SH-SY5Y (cell line): ENCODE measurements around the gene CETP.

Experiments used
- GATA2 ChIP-seq: IDR thresholded peaks from 2 replicates; pipeline ENCODE4 v1.6.1; 2011; ENCODE audit warnings: mild to moderate bottlenecking, low read depth, low read length
- GATA3 ChIP-seq: IDR thresholded peaks from 2 replicates; pipeline ENCODE4 v1.6.1; 2011; ENCODE audit warnings: low read depth, mild to moderate bottlenecking, low read length, moderate library complexity

The CETP gene

GRCh38 chr16:56944954-56945839 lies 16.6 kb upstream of the CETP start:
- TF ChIP-seq GATA3 (no peak), GATA2 (no peak)

DNA sequence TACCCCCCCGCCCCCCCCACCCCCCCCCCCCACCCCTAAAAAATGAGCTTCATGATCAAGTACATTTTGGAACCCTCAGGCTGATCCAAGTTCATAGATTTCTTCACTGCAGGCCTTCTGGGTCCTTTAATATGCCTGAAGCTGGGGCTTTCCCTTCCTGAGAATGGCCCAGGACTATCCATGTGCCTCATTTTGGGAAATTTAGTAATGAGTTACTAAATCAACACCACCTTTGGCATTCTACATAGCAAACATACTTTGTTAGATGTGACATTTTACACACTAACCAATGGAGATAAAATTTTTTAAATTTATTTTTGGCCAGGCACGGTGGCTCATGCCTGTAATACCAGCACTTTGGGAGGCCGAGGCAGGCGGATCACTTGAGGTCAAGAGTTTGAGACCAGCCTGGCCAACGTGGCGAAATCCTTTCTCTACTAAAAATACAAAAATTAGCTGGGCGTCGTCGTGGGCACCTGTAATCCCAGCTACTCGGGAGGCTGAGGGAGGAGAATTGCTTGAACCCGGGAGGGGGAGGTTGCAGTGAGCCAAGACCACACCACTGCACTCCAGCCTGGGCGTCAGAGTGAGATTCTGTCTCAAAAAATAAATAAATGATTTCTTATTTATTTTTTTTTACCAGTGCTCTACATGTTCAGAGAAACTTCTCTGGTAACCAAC lies 15.8 kb upstream of the CETP start:
- TF ChIP-seq GATA2 (no peak), GATA3 (no peak)

DNA sequence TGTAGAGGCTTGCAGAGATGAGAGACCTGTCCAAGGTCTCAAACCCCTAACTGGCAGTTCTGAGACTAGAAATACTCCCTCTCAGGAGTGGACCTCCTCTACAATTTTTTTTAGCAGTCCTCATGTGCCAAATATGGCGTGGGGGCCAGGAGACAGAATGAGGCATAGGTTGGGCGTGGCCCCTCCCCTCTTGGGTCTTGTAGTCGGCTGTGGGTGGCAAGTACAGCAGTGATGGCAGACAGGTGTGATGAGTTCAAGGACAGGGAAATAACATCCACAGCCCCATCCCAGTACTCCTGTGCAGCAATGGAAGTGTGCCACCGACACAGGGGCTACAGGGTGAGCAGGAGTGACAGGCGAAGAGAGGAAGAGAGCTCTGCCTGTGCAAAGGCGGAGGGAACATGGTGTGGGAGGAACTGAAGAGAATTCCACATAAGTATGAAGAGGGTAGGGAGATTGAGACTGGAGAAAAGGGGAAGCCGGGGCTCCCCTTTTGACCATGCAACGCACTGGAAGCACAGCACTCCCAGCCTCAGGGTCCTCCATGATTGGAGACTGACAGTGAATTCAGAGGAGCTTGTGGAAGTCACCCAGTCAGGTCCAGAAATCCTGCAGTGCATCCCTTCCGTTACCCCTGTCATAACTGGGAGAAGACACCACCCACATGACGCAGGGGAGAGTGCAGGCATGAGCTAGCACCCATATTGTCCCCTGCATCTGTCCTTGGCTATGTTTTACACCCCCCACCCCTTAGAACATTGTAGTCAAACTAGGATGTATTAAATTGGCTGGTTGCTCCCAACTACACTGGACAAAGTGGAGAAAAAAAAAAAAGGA lies 14.8 kb upstream of the CETP start:
- no peak for TF ChIP-seq GATA3
- TF ChIP-seq GATA2: no peak

DNA sequence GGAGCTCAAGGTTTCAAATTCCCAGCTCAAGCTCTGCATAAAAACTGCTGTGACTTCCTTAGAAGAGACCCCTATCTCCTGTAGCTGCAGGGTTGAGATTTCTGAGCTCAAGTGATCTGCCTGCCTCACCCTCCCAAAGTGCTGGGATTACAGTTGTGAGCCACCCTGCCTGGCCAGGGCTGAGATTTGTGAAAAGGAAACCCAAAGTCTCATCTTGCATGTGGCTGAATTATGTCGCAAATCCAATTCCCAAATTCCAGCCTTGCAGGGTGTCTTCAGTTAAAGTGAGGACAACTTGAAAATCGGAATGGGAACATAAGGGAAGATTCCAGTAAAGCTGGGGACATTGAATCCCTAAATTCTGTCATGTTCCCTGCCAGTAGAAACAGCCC lies 14.2 kb upstream of the CETP start:
- TF ChIP-seq GATA2: no peak

GRCh38 chr16:56948234-56948633 lies 13.5 kb upstream of the CETP start:
- TF ChIP-seq GATA2 (no peak), GATA3 (no peak)

DNA sequence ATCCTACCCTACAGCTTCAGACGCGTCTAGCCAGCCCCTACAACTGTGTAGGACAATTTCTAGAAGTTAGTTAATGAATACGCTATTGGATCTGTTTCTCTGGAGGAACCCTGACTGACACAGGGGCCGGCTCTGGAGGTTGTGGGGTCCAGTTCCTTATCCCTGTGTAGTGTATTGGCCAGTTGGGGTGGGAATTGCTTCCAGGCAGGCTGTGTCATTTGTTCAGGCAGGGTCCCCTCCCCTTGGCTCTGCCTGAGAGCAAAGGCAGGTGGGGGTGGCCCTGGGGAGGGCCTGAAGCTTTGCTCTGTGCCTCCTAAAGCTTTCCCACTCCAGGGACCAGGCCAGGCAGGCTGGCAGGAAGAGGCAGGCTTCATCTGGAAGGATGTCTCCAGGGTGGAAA lies 11.7 kb upstream of the CETP start:
- TF ChIP-seq GATA2 (no peak), GATA3 (no peak)

DNA sequence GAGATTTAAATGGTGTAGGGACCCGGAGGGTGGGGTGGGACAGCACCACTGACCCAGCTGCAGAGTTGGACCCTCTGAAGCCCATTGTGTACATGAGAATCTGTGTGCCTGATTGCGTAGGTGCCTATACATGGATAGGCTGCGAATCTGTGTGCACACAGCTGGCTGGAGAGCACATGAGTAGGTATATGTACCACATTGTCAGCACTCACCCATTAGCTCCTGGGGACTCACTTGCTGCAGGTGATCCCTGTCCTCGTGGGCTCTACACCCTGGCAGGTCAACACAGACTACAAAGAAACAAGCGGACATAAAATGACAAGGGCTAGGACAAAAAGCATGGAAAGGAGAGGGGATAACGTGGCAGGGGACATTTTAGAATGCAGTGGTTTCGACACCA lies 11.3 kb upstream of the CETP start:
- TF ChIP-seq GATA3: no peak
- no peak for TF ChIP-seq GATA2

GRCh38 chr16:56950881-56951771 lies 10.6 kb upstream of the CETP start:
- TF ChIP-seq GATA2: no peak
- TF ChIP-seq GATA3: no peak

DNA sequence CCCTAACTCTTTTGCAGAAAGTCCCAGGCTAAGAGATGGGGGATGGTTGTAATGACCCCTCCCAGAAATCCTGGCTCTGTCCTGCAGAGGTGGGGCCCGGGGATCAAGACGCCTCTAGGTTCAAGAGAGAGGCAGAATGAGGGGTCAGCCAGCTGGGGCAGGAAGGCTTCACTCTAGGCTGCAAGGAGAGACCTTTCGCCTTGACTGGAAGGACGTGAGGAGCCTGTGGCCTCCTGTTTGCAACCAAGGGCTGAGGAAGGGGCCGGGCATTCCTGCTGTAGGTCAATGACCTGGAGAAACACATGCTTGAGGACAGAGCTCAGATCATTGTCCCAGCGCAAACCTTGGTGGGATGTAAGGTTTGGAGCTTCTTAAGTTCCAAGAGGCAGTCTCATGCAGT lies 8.7 kb upstream of the CETP start:
- TF ChIP-seq GATA2: no peak
- no peak for TF ChIP-seq GATA3

GRCh38 chr16:56956076-56956475 lies 5.7 kb upstream of the CETP start:
- TF ChIP-seq GATA2 (no peak), GATA3 (no peak)

- TF ChIP-seq GATA3 (no peak), GATA2 (no peak)
Observed at GRCh38 chr16:56956756-56957155, 5.0 kb upstream of the CETP start.

DNA sequence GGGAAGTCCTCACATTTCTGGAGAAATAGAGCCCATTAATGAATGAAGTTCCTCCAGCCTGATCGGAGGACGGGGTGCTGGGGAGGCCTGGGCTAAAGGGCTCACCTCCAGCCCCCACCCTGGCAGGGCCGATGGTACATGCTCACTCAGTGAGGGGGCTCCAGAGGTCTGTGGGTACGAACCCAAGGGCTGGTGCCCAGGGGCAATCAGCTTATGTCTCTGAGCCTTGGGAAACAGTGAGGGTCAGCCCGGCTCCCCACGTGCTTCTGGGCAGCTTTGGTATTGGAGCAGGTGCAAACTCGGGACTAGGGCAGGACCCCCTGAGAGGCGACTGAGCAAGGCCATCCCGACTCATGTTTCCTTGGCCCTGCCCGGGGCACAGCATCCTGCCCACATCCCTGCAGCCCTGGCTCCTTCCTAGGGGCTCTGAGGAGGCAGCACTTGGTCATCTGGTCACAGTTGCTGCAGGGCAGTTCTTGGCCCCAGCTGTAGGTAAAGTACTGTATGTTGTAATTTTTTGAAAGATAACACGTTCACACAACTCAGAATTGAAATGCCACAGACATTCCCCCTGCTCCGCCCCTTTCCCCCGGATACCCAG lies 969 bp upstream of the CETP start:
- TF ChIP-seq GATA3 (no peak), GATA2 (no peak)

- TF ChIP-seq GATA2 (no peak), GATA3 (no peak)
Observed at GRCh38 chr16:56961386-56961785, 364 bp upstream of the CETP start.
